HFF-Myc (cell line): ENCODE measurements around the gene CHMP6.

Experiments used
- DNase-seq: peaks from one replicate; pipeline ENCODE4 v3.0.0-alpha.2; 2011; ENCODE audit warnings: low read depth; ENCODE audit errors: extremely low read depth
- H3K4me3 ChIP-seq: replicated peaks from 2 replicates; pipeline ENCODE4 v1.5.1; 2011; ENCODE audit warnings: low read depth, mild to moderate bottlenecking, control low read depth, low read length
- CTCF ChIP-seq: IDR thresholded peaks from 2 replicates; pipeline ENCODE4 v1.5.1; 2012; ENCODE audit warnings: mild to moderate bottlenecking, low read depth, low read length, control low read depth; ENCODE audit errors: missing control alignments

Gene CHMP6

DNA sequence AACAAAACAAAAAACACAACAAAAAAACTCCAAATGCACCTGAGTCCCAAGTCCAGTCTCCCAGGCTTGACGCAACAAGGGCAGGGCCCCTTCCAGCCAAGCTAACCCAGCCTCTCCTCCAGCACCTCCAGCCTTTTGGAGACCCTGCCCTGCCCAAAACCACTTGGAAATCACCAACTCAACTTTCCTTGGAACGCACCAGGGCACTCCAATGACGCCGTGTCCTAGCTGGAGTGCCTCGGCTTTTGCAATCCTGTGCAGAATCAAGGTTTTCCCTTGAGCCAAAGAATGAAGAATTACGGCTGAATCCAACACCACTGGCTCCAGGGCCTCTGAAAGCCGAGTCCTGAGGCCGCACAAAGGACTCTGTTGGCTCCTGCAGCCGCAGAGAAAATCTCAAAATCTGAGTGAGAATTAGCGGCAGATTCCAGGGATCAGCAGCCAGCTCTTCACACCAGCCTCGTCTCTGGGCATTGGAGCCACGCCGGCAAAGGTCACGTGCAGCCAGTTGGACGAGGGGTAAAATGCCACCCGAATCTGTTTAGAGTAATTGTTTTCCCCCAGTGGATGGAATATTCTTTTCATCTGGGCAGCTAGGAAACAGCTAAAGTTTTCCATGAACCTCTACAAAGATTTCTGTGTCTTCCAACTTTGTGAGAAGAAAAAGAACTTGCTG lies 33.6 kb downstream of the CHMP6 start:
- TF ChIP-seq CTCF, result no peak
- H3K4me3 ChIP-seq, result no peak overlapping the region
- no peak for DNase-seq

DNA sequence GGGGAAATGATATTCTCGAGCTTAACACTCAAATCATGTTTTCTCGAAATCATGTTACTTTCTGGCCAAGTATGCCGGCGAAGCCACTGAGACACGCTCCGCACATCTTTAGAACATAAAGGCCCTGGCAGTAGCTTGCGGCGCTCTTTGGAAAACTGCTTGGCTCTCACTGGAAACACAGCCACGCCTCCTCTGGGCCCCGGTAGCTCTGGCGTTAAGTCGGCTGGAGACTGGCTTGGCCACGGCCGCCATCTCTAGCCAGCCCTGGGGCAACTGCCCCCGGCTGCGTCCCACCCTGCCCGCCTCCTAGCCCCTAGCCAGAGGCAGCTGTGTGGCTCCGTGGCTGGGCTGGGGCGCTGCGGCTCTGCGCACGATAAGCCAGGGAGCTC lies 34.1 kb downstream of the CHMP6 start:
- H3K4me3 ChIP-seq, result no peak overlapping the region
- TF ChIP-seq CTCF, result no peak
- DNase-seq, result no peak

DNA sequence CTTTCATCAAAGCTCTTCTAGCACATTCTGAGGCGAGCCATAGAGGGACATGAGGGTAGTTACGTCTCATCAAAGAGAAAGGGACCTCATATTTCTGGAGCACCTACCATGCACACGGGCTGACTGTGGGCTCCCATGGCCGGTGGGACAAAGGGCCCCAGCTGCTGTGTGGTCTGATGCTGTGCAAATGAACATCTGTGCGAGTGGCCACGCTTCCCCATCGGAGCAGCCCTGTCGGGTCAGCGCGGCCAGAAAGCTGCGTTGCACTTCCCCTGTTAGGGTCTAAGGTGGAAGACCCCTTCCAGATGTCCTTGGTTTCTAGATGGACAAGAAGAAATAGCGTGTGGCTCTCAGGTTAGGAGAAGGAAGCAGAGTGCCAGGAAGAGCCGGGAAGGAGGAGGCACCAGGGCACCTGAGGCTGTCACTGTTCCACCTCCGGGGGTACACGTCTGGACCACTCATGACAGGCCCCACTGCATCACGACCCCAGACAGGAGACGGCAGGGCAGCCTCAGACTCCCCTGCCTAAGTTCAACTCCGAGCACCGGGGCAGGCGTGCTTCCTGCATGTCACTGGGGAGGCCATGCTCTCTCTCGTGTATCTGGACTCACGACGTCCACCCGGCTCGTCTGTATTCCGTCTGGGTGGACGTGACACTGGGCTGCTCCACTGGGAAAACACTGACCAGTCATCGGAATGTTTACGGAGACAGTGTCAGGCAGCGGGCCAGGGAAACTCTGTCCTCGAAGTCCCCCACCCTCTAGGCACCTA lies 34.8 kb downstream of the CHMP6 start:
- DNase-seq, result no peak
- no peak overlapping the region for H3K4me3 ChIP-seq
- TF ChIP-seq CTCF, result no peak

DNA sequence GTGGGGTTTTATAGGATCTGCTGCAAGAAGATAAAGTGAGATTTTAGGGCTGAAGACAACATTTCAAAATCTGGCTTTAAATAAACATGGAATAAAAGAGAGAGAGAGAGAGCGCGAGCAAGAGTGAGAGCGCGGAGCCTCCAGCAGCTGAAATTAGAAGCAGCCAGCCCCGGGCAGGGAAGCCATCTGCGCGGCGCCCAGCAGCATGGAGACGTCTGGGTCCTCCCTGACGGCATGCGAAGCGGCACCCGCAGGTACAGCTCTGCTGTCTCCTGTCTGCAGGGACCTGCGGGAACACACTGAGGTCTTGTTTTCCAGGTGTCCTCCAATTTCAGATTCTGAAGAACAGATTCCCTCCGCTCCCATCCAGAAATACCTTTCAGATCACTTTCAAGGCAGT lies 35.4 kb downstream of the CHMP6 start:
- H3K4me3 ChIP-seq, result no peak overlapping the region
- no peak for TF ChIP-seq CTCF
- no peak for DNase-seq

- DNase-seq, result no peak
- TF ChIP-seq CTCF, result no peak
- no peak overlapping the region for H3K4me3 ChIP-seq
Observed at GRCh38 chr17:81027591-81028505, 36.2 kb downstream of the CHMP6 start.

DNA sequence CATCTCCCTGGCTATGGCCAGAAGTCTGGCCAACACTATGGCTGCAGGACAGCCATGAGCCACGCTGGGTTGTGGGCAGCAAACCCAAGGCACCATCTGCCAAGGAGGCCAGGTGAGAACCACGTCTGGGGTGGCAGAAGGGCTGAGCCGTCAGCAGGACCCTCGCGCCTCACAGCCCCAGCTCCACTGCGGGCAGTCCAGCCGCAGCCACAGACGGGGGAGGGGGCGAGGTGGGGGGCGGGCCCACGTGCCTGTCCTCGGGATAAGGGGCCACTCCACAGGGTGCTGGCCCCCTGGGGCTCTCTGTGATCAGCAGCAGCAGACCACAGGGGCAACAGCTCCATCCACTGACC lies 36.8 kb downstream of the CHMP6 start:
- no peak for DNase-seq
- H3K4me3 ChIP-seq, result no peak overlapping the region
- TF ChIP-seq CTCF, result no peak
